CD4-positive, alpha-beta memory T cell (primary cell): ENCODE data around the gene SIGLEC7. TPM values are rescaled to one million over a fixed set of nuclear protein-coding genes. Genes with fewer than 3 reads are reported as not detected.
"Not testable (repeated sequence)": the region's sequence is repeated elsewhere in the genome, so short reads cannot be mapped to it uniquely, and the experiment has no call there.

ENCODE experiments used
- CTCF ChIA-PET: fragments of 350-600 bp; sonication (Branson Sonifier 250); formaldehyde crosslinking; loops from one replicate; lab custom pipeline; 2021; ENCODE audit warnings: inconsistent platforms; ENCODE audit not compliant: partially characterized antibody; lab: Charles Lee
- POLR2A ChIA-PET: fragments of 350-600 bp; sonication (Branson Sonifier 250); formaldehyde crosslinking; loops from one replicate; lab custom pipeline; 2021; ENCODE audit not compliant: partially characterized antibody; lab: Charles Lee
- DNase-seq, 5 donors: peaks; one replicate each; pipeline versions ENCODE4 v3.0.0 to v3.0.0-alpha.2; 2020 to 2022; ENCODE audit warnings: mixed read lengths in 1 of 5
- H3K27ac ChIP-seq: one replicate; pipeline ENCODE4 v1.7.0; 2013; ENCODE audit warnings: low read depth, low read length
- H3K27me3 ChIP-seq: 2 replicates; pipeline ENCODE4 v1.7.0; 2013; ENCODE audit warnings: mild to moderate bottlenecking, low read length, moderate library complexity; ENCODE audit not compliant: insufficient read depth
- H3K36me3 ChIP-seq: 2 replicates; pipeline ENCODE4 v1.7.0; 2013; ENCODE audit warnings: mild to moderate bottlenecking, low read length, moderate library complexity; ENCODE audit not compliant: insufficient read depth
- H3K4me1 ChIP-seq: 2 replicates; pipeline ENCODE4 v1.7.0; 2013; ENCODE audit warnings: mild to moderate bottlenecking, low read length, moderate library complexity; ENCODE audit not compliant: insufficient read depth
- H3K4me3 ChIP-seq, 2 donors: one replicate each; pipeline ENCODE4 v1.7.0; 2013; ENCODE audit warnings: low read length in 2 of 2, mild to moderate bottlenecking in 1 of 2
- H3K9me3 ChIP-seq, 2 donors: one replicate each; pipeline ENCODE4 v1.7.0; 2013; ENCODE audit warnings: low read length in 2 of 2, control low read depth in 1 of 2; ENCODE audit not compliant: control insufficient read depth in 1 of 2
- H3K27ac Mint-ChIP-seq, 7 donors: one replicate each; pipeline ENCODE4 v1.8.0; 2020 to 2021; ENCODE audit warnings: mixed read lengths in 7 of 7, mild to moderate bottlenecking in 6 of 7, inconsistent platforms in 3 of 7, moderate library complexity in 3 of 7
- H3K27me3 Mint-ChIP-seq, 2 donors: one replicate each; pipeline ENCODE4 v1.8.0; 2020 to 2021; ENCODE audit warnings: mixed read lengths in 2 of 2
- H3K36me3 Mint-ChIP-seq, 2 donors: one replicate each; pipeline ENCODE4 v1.8.0; 2020 to 2021; ENCODE audit warnings: mixed read lengths in 2 of 2, inconsistent platforms in 1 of 2, mild to moderate bottlenecking in 1 of 2
- H3K4me1 Mint-ChIP-seq, 4 donors: one replicate each; pipeline ENCODE4 v1.8.0; 2020 to 2021; ENCODE audit warnings: mixed read lengths in 4 of 4, mild to moderate bottlenecking in 1 of 4
- H3K4me3 Mint-ChIP-seq, 8 donors: one replicate each; pipeline ENCODE4 v1.8.0; 2020 to 2021; ENCODE audit warnings: mixed read lengths in 8 of 8, mild to moderate bottlenecking in 7 of 8, moderate library complexity in 6 of 8, inconsistent platforms in 3 of 8
- H3K9me3 Mint-ChIP-seq, 8 donors: one replicate each; pipeline ENCODE4 v1.8.0; 2020 to 2021; ENCODE audit warnings: mixed read lengths in 8 of 8, mild to moderate bottlenecking in 5 of 8, inconsistent platforms in 3 of 8, moderate library complexity in 1 of 8
- intact Hi-C: fragments of 100-400 bp; cut with micrococcal nuclease; formaldehyde crosslinking; loops from one replicate; pipeline ENCODE4 v1.15.1; 2023
- polyA plus RNA-seq, 2 donors: library from polyadenylated mRNA; unstranded; fragments of 300-500 nt; fragmentation: Illumina TruSeq; gene quantifications; one replicate each; pipeline ENCODE4 v1.2.3, GENCODE V29; 2021
- total RNA-seq, 2 experiments: library from RNA; stranded (reverse); gene quantifications; one replicate each; pipeline ENCODE4 v1.2.3, GENCODE V29; 2021

The SIGLEC7 gene
- total and polyA plus RNA-seq, 4 experiments from 2014 or later: 0.25 to 0.57 (median 0.52) TPM; not detected in 1

GRCh38 chr19:51163257-51163656, 21.2 kb downstream of the SIGLEC7 start:
- H3K4me3 Mint-ChIP-seq: no peak overlapping the region
- H3K4me1 Mint-ChIP-seq: peaks cover 12 to 22% (median 18%) of the 10 kb centered on the region in 4 donors
- H3K36me3 Mint-ChIP-seq: no peaks in the 10 kb centered on the region
- CTCF ChIA-PET: interaction anchor here (1.4 kb wide), 1 partner anchor 95 kb away, joined by 3 read pairs; no protein-coding TSS in a partner anchor
- Histone ChIP-seq H3K27ac (no peak overlapping the region), H3K27me3 (peaks cover 7% of the 10 kb centered on the region), H3K4me3 (no peak overlapping the region), H3K4me1 (peaks cover 24% of the 10 kb centered on the region), H3K36me3 (no peaks in the 10 kb centered on the region), H3K9me3 (no peaks in the 10 kb centered on the region)
- no peaks in the 10 kb centered on the region for H3K9me3 Mint-ChIP-seq
- DNase-seq: no peak
- peaks cover 2 to 6% of the 10 kb centered on the region in 2 donors for H3K27me3 Mint-ChIP-seq
- H3K27ac Mint-ChIP-seq: no peak overlapping the region
- POLR2A ChIA-PET: no interaction called here
- intact Hi-C loops: no loop called here

DNA sequence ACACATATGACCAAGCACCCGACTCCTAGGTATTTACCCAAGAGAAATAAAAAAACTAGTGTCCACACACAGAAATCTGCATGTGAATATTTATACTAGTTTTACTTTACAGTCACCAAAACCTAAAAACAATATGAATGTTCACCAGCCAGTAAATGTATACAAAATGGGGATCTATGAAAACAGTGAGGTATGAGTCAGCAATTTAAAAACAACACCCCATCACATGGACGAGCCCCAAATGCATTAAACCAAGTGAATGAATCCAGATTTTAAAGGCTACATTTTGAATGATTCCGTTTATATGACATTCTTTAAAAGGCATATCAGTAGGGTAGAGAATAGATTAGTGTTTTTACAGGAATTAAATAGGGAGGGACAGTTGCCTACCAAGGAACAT, 22.1 kb downstream of the SIGLEC7 start:
- Histone ChIP-seq H3K36me3 (no peaks in the 10 kb centered on the region), H3K9me3 (no peaks in the 10 kb centered on the region), H3K27ac (no peak overlapping the region), H3K4me3 (no peak overlapping the region), H3K27me3 (peaks cover 7% of the 10 kb centered on the region), H3K4me1 (peaks cover 20% of the 10 kb centered on the region)
- peaks cover 6 to 24% (median 13%) of the 10 kb centered on the region in 4 donors for H3K4me1 Mint-ChIP-seq
- no peak for DNase-seq
- intact Hi-C loops: no loop called here
- H3K4me3 Mint-ChIP-seq: no peak overlapping the region
- CTCF ChIA-PET: no interaction called here
- H3K27me3 Mint-ChIP-seq: peaks cover 0 to 2% of the 10 kb centered on the region in 2 donors
- no peaks in the 10 kb centered on the region for H3K36me3 Mint-ChIP-seq
- no peak overlapping the region for H3K27ac Mint-ChIP-seq
- H3K9me3 Mint-ChIP-seq: no peaks in the 10 kb centered on the region
- POLR2A ChIA-PET: no interaction called here

DNA sequence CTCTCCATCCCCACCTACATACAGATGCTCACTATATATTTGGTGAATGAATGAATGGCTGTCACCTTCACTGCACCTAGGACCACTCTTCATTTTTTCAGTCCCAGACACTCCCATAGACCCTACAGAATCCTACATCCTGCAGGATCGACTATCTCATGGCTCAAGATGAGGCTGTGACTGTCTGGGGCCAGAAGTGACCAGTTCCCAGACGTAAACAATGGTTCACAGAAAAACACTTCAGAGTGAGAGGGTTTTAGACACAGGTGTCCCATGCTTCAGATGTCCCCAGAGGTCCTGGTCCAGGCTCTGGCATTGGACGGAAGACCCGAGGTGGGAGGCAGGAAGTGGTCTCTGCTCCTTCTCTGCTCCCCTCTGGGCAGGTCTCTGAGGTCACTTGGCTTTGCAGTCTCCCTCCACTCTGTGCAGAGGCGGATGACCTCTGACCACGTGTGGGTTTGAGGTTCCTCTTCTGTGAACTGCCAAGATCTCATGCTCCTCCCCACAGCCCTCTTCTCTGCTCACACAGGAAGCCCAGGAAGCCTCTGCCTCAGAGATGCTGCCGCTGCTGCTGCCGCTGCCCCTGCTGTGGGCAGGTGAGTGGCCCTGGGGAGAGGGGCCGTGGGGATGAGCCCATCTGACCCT, 24.9 kb downstream of the SIGLEC7 start:
- Histone ChIP-seq H3K27ac (no peak overlapping the region), H3K27me3 (peaks cover 7% of the 10 kb centered on the region), H3K9me3 (no peaks in the 10 kb centered on the region), H3K4me3 (no peak overlapping the region), H3K36me3 (no peaks in the 10 kb centered on the region), H3K4me1 (peaks cover 20% of the 10 kb centered on the region)
- intact Hi-C loops: no loop called here
- Mint-ChIP-seq H3K4me3 (peak overlapping the region in 7 of 8 donors; percentile 42 to 73 (median 52)), H3K27ac (peak overlapping the region in 6 of 7 donors; percentile 3 to 80 (median 46)), H3K36me3 (no peaks in the 10 kb centered on the region), H3K27me3 (peaks cover 0 to 4% of the 10 kb centered on the region in 2 donors), H3K4me1 (peaks cover 5 to 25% (median 15%) of the 10 kb centered on the region in 4 donors), H3K9me3 (no peaks in the 10 kb centered on the region)
- ChIA-PET CTCF (no interaction called here), POLR2A (no interaction called here)
- peak in 3 of 5 donors; percentile 4 to 8 (median 5) for DNase-seq

DNA sequence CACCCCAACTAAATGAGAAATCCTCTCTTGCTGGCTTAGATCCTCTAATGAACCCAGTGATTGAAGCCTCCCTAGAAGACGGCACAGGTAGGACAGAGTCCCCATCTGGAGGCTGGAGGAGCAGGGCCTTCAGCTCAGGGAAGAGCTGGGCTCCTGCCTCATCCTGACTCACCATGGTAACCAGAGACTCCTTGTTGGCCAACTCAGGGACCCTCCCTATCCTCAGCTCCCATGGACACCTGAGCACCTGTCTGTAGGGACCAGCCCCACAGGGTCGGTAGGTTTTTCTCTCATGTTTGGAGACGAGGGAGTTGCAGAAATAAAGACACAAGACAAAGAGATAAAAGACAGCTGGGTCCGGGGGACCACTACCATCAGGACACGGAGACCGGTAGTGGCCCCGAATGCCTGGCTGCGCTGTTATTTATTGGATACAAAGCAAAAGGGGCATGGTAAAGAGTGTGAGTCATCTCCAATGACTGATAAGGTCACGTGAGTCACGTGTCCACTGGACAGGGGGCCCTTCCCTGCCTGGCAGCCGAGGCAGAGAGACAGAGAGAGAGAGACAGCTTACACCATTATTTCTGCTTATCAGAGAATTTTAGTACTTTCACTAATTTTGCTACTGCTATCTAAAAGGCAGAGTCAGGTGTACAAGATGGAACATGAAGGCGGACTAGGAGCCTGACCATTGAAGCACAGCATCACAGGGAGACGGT, 26.6 kb downstream of the SIGLEC7 start:
- Histone ChIP-seq H3K4me1 (peaks cover 20% of the 10 kb centered on the region), H3K36me3 (no peaks in the 10 kb centered on the region), H3K27ac (no peak overlapping the region), H3K4me3 (no peak overlapping the region), H3K9me3 (no peaks in the 10 kb centered on the region), H3K27me3 (peaks cover 7% of the 10 kb centered on the region)
- Mint-ChIP-seq H3K4me3 (no peak overlapping the region), H3K27ac (peak overlapping the region in 1 of 7 donors; percentile 29), H3K36me3 (no peaks in the 10 kb centered on the region), H3K4me1 (peaks cover 5 to 25% (median 15%) of the 10 kb centered on the region in 4 donors), H3K9me3 (no peaks in the 10 kb centered on the region), H3K27me3 (peaks cover 0 to 4% of the 10 kb centered on the region in 2 donors)
- ChIA-PET POLR2A (no interaction called here), CTCF (interaction anchor here (1.0 to 3.8 kb wide), 3 partner anchors 8 to 91 kb away, joined by 3 to 26 read pairs (median 4); no protein-coding TSS in a partner anchor)
- DNase-seq: peak in 1 of 5 donors; percentile 4
- intact Hi-C loops: loop anchor here (1.0 kb wide), 2 partner anchors 10 to 59 kb away; no protein-coding TSS in a partner anchor

DNA sequence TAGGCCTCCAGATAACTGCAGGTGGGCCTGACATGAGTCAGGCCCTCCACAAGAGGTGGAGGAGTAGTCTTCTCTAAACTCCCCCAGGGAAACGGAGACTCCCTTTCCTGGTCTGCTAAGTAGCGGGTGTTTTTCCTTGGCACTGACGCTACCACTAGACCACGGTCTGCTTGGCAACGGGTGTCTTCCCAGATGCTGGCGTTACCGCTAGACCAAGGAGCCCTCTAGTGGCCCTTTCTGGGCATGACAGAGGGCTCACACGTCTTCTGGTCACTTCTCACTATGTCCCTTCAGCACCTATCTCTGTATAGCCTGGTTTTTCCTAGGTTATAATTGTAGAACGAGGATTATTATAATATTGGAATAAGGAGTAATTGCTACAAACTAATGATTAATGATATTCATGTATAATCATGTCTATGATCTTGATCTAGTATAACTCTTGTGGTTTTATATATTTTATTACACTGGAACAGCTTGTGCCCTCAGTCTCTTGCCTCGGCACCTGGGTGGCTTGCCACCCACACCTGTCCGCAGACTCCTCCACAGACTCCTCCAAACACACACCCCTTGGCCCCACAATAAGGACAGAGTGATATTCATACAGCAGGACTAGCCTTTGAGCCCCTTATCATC, 27.3 kb downstream of the SIGLEC7 start:
- peak; percentile 53 to 60 (median 58) for DNase-seq
- H3K4me1 ChIP-seq: peaks cover 20% of the 10 kb centered on the region
- H3K4me3 ChIP-seq, H3K9me3 ChIP-seq, H3K36me3 ChIP-seq, H3K27ac Mint-ChIP-seq, H3K9me3 Mint-ChIP-seq, H3K27me3 Mint-ChIP-seq, H3K36me3 Mint-ChIP-seq, H3K27me3 ChIP-seq, H3K27ac ChIP-seq, POLR2A ChIA-PET: not testable (repeated sequence)
- peak overlapping the region in 1 of 8 donors; percentile 15 for H3K4me3 Mint-ChIP-seq
- CTCF ChIA-PET: interaction anchor here (1.3 to 3.8 kb wide), 2 partner anchors 9 to 12 kb away, joined by 7 to 26 read pairs; no protein-coding TSS in a partner anchor
- peaks cover 5 to 25% (median 15%) of the 10 kb centered on the region in 4 donors for H3K4me1 Mint-ChIP-seq
- intact Hi-C loops: loop anchor here (1.0 kb wide), 2 partner anchors 11 to 60 kb away; no protein-coding TSS in a partner anchor

GRCh38 chr19:51172223-51172622, 30.1 kb downstream of the SIGLEC7 start:
- POLR2A ChIA-PET: no interaction called here
- CTCF ChIA-PET: no interaction called here
- Mint-ChIP-seq H3K36me3 (no peaks in the 10 kb centered on the region), H3K27ac (no peak overlapping the region), H3K27me3 (peaks cover 0 to 4% of the 10 kb centered on the region in 2 donors), H3K4me3 (no peak overlapping the region), H3K9me3 (no peaks in the 10 kb centered on the region), H3K4me1 (peaks cover 3 to 20% (median 8%) of the 10 kb centered on the region in 4 donors)
- no peaks in the 10 kb centered on the region for H3K9me3 ChIP-seq
- no peaks in the 10 kb centered on the region for H3K36me3 ChIP-seq
- DNase-seq: no peak
- H3K4me1 ChIP-seq: peaks cover 11% of the 10 kb centered on the region
- peaks cover 2% of the 10 kb centered on the region for H3K27me3 ChIP-seq
- H3K4me3 ChIP-seq: no peak overlapping the region
- no peak overlapping the region for H3K27ac ChIP-seq
- intact Hi-C loops: no loop called here

- Histone ChIP-seq H3K4me3 (no peak overlapping the region), H3K27me3 (no peaks in the 10 kb centered on the region), H3K9me3 (no peaks in the 10 kb centered on the region), H3K4me1 (no peaks in the 10 kb centered on the region), H3K27ac (no peak overlapping the region), H3K36me3 (no peaks in the 10 kb centered on the region)
- Mint-ChIP-seq H3K4me1 (peaks cover 0 to 7% (median 4%) of the 10 kb centered on the region in 4 donors), H3K9me3 (no peaks in the 10 kb centered on the region), H3K27ac (no peak overlapping the region), H3K36me3 (no peaks in the 10 kb centered on the region), H3K4me3 (no peak overlapping the region), H3K27me3 (peaks cover 0 to 4% of the 10 kb centered on the region in 2 donors)
- ChIA-PET POLR2A (no interaction called here), CTCF (interaction anchor here (1.0 to 1.5 kb wide), 2 partner anchors 15 to 77 kb away, joined by 3 to 4 read pairs; no protein-coding TSS in a partner anchor)
- DNase-seq: no peak
- intact Hi-C loops: no loop called here
These were observed 31.6 kb downstream of the SIGLEC7 start for GRCh38 chr19:51173681-51174080.
